Kidney glomerular epithelial cell (primary cell): ENCODE data around the gene CEACAM6.
"Not testable (repeated sequence)": the region's sequence is repeated elsewhere in the genome, so short reads cannot be mapped to it uniquely, and the experiment has no call there.

Experiments used
- DNase-seq: peaks from one replicate; lab custom pipeline; 2025; lab: John Stamatoyannopoulos, UW

The CEACAM6 gene

DNA sequence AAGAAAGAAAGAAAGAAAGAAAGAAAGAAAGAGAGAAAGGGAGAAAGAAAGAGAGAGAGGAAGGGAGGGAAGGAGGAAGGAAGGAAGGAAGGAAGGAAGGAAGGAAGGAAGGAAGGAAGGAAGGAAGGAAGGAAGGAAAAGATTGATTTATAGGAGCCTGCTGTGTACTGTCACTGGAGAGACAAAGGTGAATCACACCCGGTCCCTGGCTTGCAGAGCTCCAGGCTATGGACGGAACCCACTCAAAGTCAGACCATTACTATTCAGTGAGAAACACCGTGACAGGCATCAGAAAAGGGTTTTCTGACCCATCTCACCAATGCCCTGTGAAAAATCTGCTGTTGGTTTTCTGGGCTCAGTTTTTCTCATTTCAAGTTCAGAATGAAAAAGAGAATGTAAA lies 7.3 kb upstream of the CEACAM6 start:
- no peak for DNase-seq

DNA sequence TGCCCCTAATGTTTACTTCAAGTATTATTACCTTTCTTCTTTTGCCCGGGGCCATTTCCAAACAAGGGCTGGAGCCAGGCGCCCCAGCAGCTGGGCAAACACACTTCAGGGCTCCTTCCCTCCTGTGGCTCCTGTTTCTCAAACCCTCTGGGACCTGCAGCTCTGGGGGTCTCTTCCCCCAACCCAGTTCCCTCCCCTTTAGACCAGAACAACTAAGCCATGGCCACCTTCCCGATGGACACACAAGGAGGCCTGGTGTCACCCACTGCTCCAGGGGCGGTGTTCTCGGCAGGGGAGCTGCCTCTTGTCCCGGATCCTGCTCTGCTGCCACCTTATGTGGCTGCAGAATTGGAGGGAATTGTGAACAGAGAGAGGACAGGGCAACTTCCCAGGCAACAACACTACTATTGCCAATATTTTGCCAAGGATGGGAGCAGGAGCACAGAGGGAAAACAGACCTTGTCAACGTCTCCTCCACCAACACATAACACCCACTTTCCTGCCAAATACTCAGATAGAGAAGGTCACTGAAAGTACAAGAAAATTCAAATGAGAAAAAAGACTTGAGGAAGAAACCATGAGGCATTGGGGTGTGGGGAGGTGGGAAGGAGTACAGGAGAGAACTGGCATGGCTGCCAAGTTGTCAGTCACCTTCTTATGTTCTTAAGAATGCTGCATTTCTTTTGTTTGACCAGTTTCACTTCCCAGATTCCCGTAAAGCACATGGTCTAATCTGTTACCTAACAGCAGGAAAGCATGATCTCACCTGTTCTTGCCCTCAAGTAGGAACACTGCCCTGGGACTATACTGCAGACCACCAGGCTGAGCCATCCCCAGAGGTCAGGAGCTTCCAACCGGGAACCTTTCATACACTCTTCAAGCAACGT lies 4.8 kb upstream of the CEACAM6 start:
- not testable (repeated sequence) for DNase-seq

DNA sequence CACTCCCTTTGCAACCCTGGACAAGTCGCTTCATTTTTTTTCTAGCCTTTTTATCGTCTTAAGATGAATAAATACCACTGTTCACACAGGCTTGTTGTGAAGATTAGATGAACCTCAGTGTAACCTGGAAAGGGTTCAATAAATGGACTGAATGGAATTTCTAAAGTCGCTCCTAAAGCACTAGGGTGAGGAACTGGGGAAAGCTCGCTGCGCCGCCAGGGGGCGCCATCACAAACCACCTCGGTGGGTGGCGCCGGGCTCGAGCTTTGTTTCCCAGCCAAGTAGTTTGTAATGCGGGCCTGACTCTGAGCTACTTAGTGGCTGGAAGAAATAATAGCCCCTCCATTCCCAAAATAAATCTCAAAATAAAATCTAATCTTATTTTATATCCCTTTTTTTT lies 2.2 kb upstream of the CEACAM6 start:
- no peak for DNase-seq

DNA sequence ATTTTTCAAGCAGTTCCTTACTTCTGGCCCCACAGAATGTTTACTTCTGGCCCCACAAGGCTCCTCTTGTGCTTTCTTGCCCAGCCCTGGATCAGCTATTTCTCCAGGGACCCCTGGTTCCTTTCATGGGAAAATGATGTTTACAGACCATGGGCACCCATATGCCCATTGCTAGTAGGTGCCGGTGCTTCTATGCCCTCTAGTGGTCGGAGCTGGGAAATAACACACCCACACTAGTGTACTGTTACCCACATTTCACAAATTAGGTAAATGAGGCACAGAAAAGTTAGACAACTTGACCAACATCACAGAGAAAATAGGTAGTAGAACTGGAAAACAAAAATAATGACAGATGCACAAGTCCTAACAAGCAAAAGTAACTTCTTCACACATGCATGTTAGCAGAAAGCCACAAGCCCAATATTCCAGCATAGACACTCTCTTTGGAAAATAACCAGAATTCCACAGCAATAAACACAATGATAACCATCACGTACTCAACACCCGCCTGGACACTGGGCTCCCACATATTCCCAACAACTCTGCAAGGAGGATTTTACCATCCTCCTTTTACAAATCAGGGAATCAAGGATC lies 1.3 kb upstream of the CEACAM6 start:
- peak; percentile 35 for DNase-seq

DNA sequence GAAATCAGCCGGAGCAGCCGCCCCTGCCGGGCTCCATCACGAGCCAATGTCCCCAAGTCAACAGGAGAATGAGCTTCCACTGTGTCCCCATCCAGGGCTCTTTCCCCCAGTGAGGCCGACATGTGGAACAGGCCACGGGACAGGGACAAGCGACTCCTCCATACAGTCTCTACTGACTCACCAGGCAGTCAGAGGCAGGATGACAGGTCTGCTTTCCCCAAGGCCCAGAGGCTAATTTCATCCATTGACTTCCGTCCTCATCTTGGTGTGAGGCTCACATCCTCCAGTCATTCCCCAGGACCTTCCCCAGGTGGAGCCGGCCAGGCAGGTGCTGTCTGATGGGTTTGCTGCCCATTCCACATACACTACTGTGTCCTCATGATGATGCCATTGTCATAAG lies 3.5 kb downstream of the CEACAM6 start:
- DNase-seq = no peak

DNA sequence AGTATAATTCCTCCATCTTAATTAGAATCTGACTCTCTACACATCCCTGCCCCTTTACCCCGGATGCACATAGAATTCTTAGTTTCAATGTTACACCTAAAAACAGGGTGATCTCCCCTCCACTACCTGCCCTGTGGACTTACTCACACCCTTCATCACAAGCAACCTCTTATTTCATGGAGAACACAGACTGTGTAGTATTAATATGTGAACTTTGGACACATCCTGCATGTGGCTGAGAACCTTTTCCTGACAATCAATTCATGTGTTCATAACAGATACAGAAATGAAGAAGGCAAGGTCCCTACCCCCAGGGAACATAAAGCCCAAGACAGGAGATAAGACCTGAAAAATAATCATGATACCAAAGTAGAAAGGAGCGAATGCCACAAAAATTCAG lies 11.8 kb downstream of the CEACAM6 start:
- DNase-seq = no peak

DNA sequence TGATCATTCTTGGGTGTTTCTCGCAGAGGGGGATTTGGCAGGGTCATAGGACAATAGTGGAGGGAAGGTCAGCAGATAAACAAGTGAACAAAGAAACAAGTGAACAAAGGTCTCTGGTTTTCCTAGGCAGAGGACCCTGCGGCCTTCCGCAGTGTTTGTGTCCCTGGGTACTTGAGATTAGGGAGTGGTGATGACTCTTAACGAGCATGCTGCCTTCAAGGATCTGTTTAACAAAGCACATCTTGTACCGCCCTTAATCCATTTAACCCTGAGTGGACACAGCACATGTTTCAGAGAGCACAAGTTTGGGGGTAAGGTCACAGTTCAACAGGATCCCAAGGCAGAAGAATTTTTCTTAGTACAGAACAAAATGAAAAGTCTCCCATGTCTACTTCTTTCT lies 12.8 kb downstream of the CEACAM6 start:
- DNase-seq = not testable (repeated sequence)

DNA sequence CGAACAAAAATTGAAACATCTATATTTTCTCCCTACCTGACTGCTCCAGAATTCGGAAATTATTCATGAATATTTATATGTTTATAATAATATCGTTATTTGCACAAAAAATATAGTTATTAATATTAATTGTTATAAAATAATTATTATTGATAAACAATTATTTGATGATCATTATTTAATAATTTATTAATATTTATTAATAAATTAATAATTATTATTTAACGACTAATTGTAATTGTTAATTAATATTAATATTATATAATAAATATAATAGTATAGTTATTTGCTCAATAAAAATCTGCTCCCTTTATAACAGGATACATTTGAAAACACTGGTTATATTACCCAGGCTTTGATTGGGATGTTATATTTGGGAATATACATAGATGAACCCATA lies 14.3 kb downstream of the CEACAM6 start:
- DNase-seq = no peak

DNA sequence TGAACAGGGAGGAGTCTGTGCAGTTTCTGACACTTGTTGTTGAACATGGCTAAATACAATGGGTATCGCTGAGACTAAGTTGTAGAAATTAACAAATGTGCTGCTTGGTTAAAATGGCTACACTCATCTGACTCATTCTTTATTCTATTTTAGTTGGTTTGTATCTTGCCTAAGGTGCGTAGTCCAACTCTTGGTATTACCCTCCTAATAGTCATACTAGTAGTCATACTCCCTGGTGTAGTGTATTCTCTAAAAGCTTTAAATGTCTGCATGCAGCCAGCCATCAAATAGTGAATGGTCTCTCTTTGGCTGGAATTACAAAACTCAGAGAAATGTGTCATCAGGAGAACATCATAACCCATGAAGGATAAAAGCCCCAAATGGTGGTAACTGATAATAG lies 16.1 kb downstream of the CEACAM6 start:
- no peak for DNase-seq

DNA sequence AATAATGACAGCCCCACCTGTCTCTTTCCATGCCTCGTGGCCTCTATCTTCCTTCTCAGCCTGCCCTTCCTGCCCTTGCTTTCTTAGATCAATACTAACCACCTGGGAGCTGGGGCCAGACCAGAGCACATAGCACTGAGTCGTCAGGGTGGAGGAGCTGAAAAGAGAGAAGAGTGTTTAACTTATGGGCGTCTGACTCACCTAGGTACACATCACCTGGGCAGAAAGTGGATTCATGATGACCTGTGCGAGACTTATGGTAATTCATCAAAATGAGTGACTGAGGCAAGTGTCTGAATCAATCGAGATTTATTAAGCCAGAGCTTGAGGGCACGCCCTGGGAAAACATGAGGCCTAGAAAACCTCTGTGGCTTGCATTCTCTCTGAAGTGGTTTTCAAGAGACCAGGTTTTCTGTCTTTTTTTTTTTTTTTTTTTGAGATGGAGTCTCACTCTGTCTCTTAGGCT lies 19.2 kb downstream of the CEACAM6 start:
- no peak for DNase-seq

DNA sequence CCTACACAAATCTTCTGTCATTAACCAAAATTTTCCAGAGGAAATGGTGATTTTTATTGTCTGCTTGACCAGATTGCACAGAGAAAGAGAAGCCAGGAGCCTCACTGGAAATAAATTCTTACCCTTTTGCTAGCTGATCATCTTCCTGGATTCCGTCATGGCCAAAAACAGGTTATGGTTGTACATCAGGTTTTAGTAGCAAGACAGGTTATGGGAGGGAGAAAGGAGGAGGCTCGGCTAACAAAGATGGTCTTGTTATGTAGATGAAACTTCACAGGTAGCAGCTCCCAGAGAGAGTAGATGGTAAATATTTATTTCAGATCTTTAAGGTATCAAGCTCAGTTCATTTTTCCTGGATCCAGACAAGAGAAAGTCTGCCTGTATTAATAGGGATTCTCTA lies 21.4 kb downstream of the CEACAM6 start:
- DNase-seq = no peak

DNA sequence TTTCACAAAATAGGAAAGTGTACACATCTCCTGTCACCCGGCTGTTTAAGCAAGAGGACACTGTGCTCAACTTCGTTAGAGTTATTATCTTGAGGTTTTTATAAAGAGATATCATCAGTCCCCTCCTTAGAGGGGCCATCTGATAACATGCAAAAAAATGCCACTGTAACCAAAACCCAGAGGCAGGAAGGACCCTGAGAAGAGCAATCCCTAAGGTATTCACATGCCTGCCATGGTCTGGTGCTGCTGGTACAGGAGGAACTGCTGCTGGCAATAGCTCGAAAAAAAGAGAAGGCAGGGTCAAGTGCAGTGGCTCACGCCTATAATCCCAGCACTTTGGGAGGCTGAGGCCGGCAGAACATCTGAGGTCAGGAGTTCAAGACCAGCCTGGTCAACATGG lies 28.3 kb downstream of the CEACAM6 start:
- DNase-seq = no peak

DNA sequence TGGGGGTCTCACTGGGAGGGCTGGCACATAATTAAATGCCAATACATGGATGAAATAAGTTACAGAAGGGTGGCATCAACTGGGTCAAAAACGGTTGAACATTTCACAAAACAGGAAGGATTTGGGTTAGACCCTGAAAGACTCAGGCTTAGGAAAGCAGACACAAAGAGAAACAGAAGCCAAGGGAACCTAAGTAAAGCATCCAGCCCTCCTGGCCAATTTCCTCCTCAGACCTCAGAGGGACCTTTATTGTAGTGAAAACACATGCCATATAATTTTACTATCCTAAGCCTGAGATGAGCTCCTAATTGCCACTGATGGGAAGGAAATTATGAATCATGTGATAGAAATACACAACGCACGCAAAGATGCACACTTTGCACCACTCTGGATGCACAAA lies 29.0 kb downstream of the CEACAM6 start:
- no peak for DNase-seq

DNA sequence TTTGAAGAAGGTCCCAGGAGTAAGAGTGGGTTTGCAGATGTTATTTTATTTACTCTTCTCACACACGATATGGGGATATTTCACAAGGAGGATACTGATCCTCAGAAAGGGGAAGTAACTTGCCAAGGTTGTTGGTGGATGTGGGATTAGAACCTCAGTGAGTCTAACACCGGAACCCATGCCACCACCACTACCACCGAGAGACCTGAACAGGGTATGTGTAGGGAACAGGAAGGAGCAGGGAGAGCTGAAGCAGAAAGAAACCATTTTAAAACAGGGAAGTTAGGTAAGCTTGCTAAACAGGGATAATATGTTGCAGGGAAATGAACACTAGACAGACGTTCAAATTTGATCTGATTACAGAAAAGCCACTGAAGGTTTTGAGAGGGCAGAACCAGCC lies 29.4 kb downstream of the CEACAM6 start:
- no peak for DNase-seq

DNA sequence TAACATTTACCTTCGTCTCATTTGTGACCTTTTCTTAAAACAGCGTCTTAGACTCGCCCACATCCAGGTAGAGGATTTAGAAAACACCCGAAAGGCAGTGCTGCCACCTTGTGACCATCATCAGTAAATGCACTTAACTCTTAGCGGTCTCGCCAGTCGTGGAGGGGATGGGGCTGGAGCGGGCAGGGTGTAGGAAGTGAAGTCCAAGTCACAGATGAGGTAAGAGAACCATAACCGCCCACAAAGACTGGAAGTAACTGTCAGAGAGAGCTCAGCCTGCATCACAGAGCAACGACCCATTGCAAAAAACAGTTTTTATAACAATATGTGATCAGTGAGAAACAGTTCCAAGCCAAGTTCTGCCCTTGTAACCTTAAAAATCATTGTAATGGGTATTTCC lies 30.3 kb downstream of the CEACAM6 start:
- peak; percentile 36 for DNase-seq

DNA sequence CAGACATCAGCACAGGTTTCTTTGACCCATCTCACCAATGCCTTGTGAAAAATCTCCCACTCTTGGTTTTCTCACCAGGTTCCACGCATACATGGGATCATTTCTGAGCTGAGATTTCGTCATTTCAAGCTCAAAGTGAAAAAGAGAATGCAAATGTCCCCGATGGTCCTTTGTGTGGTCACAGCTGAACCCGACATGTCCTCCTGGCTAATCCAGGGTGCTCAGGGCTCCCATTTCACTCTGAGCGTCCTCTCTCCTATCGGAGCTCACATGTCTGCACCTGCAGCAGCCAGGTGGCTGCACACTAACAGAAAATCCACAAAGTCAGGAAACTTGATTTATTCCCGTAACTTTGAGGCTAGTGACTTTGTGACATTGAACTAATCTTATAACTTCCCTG lies 31.7 kb downstream of the CEACAM6 start:
- DNase-seq = no peak

DNA sequence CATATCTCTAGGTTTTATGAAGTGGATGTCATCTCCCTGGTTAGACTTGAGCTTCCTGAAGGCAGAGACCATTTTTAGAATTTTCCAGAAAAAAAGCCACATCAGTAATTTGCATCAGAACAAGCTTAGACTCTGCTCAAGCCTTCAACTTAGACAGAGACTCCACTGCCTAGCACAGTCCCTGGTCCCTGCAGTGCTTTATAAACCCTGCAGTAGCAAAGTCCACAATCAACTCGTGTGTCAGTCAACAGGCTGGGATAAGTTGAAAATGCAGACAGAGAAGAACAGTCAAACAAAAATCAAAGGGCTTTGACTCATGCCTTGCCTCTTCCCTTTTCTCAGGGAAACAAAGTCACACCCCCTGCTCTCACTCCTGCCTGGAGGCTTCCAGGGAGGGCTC lies 33.2 kb downstream of the CEACAM6 start:
- not testable (repeated sequence) for DNase-seq

DNA sequence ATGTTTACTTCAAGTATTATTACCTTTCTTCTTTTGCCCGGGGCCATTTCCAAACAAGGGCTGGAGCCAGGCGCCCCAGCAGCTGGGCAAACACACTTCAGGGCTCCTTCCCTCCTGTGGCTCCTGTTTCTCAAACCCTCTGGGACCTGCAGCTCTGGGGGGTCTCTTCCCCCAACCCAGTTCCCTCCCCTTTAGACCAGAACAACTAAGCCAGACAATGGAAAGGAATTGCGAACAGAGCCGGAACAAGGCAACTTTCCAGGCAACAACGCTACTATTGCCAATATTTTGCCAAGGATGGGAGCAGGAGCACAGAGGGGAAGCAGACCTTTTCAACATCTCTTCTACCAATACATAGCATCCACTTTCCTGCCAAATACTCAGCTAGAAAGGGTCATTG lies 33.7 kb downstream of the CEACAM6 start:
- not testable (repeated sequence) for DNase-seq

DNA sequence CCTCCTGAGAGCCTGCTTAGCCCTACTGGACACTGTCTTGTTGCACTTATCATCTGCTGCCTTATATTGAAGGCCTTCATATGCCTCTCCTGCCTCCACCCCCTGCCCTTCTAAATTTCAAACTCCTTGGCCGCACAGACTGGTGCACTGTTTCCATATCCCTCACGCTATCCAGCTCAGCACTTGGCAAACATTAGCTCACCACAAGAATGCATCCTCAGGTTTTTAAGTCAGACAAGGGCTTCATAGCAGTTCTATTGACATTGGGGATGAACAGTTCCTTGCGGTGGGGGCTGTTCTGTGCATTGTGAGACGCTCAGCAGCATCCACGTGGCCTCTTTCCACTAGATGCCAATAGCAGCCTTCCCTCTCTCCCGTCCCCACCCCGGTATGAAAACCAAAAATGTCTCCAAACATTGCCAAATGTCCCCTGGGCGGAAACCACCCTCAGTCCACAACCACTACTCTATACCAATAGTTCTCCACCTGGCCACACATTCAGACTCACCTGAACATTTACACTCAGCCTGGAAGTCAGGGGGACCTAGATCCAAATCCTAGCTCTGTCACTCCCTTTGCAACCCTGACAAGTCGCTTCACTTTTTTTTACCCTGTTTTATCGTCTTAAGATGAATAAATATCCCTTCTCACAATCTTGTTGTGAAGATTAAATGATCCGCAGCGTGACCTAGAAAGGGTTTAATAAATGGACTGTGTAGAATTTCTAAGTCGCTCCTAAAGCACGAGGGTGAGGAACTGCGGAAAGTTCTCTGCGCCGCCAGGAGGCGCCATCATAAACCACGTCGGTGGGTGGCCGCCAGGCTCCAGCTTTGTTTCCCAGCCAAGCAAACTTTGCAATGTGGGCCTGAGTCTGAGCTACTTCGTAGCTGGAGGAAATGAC lies 37.4 kb downstream of the CEACAM6 start:
- peak; percentile 29 for DNase-seq

DNA sequence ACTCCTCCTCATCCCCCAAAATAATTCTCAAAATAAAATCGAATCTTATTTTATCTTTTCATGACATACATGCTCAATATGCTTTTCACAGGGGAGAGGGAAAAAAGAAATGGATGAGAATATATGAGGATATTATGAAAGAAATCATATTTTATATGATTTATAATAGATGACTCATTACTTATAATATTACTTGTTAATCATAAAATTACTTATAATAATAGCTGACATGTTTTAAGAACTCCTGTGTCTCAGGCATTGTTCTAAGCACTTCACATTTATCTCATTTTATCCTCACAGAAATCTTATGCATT lies 38.0 kb downstream of the CEACAM6 start:
- no peak for DNase-seq

DNA sequence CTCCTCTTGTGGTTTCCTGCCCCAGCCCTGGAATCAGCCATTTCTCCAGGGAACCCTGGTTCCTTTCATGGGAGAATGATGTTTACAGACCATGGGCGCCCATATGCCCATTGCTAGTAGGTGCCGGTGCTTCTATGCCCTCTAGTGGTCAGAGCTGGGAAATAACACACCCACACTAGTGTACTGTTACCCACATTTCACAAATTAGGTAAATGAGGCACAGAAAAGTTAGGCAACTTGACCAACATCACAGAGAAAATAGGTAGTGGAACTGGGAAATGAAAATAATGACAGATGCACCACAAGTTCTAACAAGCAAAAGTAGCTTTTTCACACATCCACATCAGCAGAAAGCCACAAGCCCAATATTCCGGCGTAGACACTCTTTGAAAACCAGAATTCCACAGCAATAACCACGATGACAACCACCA lies 39.7 kb downstream of the CEACAM6 start:
- DNase-seq = peak; percentile 39

DNA sequence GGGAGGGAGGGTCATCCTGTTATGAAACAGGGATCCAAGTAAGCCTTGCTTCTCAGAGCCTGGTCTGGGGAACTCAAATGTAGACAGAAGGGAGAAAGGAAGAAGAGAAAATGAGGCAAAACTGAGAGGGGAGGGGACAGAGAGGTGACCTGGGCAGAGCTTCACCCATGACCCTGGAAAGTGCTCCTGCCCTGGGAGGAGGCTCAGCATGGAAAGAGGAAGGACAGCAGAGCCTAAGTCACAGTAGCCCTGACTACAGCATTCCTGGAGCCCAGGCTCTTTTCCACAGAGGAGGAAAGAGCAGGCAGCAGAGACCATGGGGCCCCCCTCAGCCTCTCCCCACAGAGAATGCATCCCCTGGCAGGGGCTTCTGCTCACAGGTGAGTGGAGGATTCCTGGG lies 41.0 kb downstream of the CEACAM6 start, which contains the start of gene CEACAM3:
Gene CEACAM3, plus strand, starts transcription at position 226 of the 400 bp plus-strand sequence. Its CDS starts 91 bp downstream, at position 317.
- no peak for DNase-seq

DNA sequence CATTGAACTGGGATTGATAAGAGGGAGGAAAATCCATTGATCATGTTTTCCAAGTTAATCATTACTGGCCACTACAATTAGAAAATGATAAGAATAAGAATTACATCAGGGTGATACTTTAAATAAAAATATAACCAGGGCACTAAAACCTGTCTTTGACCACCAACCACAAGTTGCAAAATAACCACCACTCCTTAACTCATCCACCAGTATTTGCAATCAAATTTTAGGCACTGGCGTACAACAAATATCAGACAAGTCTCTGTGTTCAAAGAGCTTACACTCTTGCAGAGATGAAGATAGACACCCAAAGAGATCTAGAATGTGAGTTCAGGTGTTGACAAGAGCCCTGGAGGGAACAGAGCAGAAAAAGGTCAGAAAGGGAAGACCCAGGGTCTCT lies 41.6 kb downstream of the CEACAM6 start:
- DNase-seq = no peak
